PC-9 (cell line): ENCODE data around the gene SERTAD2. TPM values are rescaled to one million over a fixed set of nuclear protein-coding genes. Genes with fewer than 3 reads are reported as not detected.
A peak's percentile ranks its signal among the peaks of the same experiment; 100 is the strongest.

Experiments used
- BruUV-seq: library from RNA; stranded (reverse); fragments of 400-500 nt; replicated peaks from 2 replicates; lab custom pipeline; 2021; lab: Mats Ljungman, UMichigan
- CTCF ChIA-PET: fragments of 300-600 bp; sonication (Branson Sonifier 250); formaldehyde crosslinking; loops from one replicate; lab custom pipeline; 2022; ENCODE audit warnings: antibody characterized with exemption; lab: Charles Lee
- POLR2A ChIA-PET: fragments of 300-600 bp; sonication (Branson Sonifier 250); formaldehyde crosslinking; loops from one replicate; lab custom pipeline; 2022; ENCODE audit warnings: antibody characterized with exemption; ENCODE audit not compliant: unreplicated experiment; lab: Charles Lee
- DNase-seq, 2 experiments: peaks; one replicate each; pipeline versions ENCODE4 v3.0.0 to v3.0.0-alpha.2; 2015 to 2022; ENCODE audit warnings: mixed read lengths in 1 of 2
- H2AFZ ChIP-seq: fragments of 200-600 bp; sonication (generic); 2 replicates; pipeline ENCODE4 v1.8.1; 2017; ENCODE audit warnings: antibody characterized with exemption
- H3F3A ChIP-seq: fragments of 200-600 bp; sonication (generic); 2 replicates; pipeline ENCODE4 v1.8.1; 2017; ENCODE audit warnings: antibody characterized with exemption, mild to moderate bottlenecking, low read depth; ENCODE audit not compliant: insufficient read depth
- H3K27ac ChIP-seq: fragments of 200-600 bp; sonication (generic); 2 replicates; pipeline ENCODE4 v1.6.1; 2016; ENCODE audit warnings: mixed run types
- H3K27me3 ChIP-seq: fragments of 200-600 bp; sonication (generic); 2 replicates; pipeline ENCODE4 v1.6.1; 2016; ENCODE audit warnings: low read depth, mixed run types; ENCODE audit not compliant: insufficient read depth
- H3K36me3 ChIP-seq: fragments of 200-600 bp; sonication (generic); 2 replicates; pipeline ENCODE4 v1.6.1; 2016; ENCODE audit warnings: low read depth, mixed run types
- H3K4me1 ChIP-seq: fragments of 200-600 bp; sonication (generic); replicated peaks from 2 replicates; pipeline ENCODE4 v1.6.1; 2016; ENCODE audit warnings: mixed run types; ENCODE audit not compliant: insufficient read depth
- H3K4me2 ChIP-seq: fragments of 200-600 bp; sonication (generic); 2 replicates; pipeline ENCODE4 v1.6.1; 2017; ENCODE audit warnings: mixed run types
- H3K4me3 ChIP-seq: fragments of 200-600 bp; sonication (generic); 2 replicates; pipeline ENCODE4 v1.6.1; 2016; ENCODE audit warnings: mixed run types
- H3K79me2 ChIP-seq: fragments of 200-600 bp; sonication (generic); 2 replicates; pipeline ENCODE4 v1.6.1; 2017; ENCODE audit warnings: low read depth, mixed run types
- H3K9me2 ChIP-seq: fragments of 200-600 bp; sonication (generic); 2 replicates; pipeline ENCODE4 v1.8.1; 2017; ENCODE audit warnings: mild to moderate bottlenecking; ENCODE audit not compliant: insufficient read depth
- H3K9me3 ChIP-seq: fragments of 200-600 bp; sonication (generic); 2 replicates; pipeline ENCODE4 v1.8.1; 2016; ENCODE audit warnings: low read depth; ENCODE audit not compliant: insufficient read depth
- H4K20me1 ChIP-seq: fragments of 200-600 bp; sonication (generic); 2 replicates; pipeline ENCODE4 v1.8.1; 2017; ENCODE audit not compliant: insufficient read depth
- EZH2 ChIP-seq: fragments of 200-600 bp; sonication (generic); IDR thresholded peaks from 2 replicates; pipeline ENCODE4 v1.8.0; 2017; ENCODE audit warnings: antibody characterized with exemption, low read depth
- intact Hi-C: fragments of 100-400 bp; cut with micrococcal nuclease; formaldehyde crosslinking; loops from one replicate; pipeline ENCODE4 v1.10.0; 2022; ENCODE audit not compliant: unreplicated experiment
- total RNA-seq: library from RNA; stranded (reverse); gene quantifications from 2 replicates; pipeline ENCODE4 v1.2.3, GENCODE V29; 2021
- TF ChIP-seq, protein P1 (sequence below): fragments of 200-600 bp; sonication (generic); conservative IDR thresholded peaks from 2 replicates; pipeline ENCODE4 v1.6.1; 2017; ENCODE audit warnings: mixed run types, antibody characterized with exemption, mild to moderate bottlenecking, moderate library complexity

The SERTAD2 gene
- total RNA-seq, 1 experiment from 2014 or later: 31.4 TPM

GRCh38 chr2:64634345-64635267, 19.1 kb downstream of the SERTAD2 start:
- peaks cover 14% of the 10 kb centered on the region for H3F3A ChIP-seq
- ChIA-PET POLR2A (no interaction called here), CTCF (no interaction called here)
- H3K4me1 ChIP-seq: peaks cover 12% of the 10 kb centered on the region; the same call in 1 of the 2 replicates
- intact Hi-C loops: no loop called here
- H3K79me2 ChIP-seq: peaks cover 62% of the 10 kb centered on the region
- no peak overlapping the region for H2AFZ ChIP-seq
- H3K27me3 ChIP-seq: no peaks in the 10 kb centered on the region
- BruUV-seq: no TSS peak
- H3K4me3 ChIP-seq: no peak overlapping the region
- no peak overlapping the region for H3K4me2 ChIP-seq
- H3K27ac ChIP-seq: no peak overlapping the region
- H3K36me3 ChIP-seq: peaks cover 21% of the 10 kb centered on the region; the same call in 1 of the 2 replicates
- no peak for DNase-seq
- no peaks in the 10 kb centered on the region for H3K9me2 ChIP-seq
- TF ChIP-seq, protein P1, sequence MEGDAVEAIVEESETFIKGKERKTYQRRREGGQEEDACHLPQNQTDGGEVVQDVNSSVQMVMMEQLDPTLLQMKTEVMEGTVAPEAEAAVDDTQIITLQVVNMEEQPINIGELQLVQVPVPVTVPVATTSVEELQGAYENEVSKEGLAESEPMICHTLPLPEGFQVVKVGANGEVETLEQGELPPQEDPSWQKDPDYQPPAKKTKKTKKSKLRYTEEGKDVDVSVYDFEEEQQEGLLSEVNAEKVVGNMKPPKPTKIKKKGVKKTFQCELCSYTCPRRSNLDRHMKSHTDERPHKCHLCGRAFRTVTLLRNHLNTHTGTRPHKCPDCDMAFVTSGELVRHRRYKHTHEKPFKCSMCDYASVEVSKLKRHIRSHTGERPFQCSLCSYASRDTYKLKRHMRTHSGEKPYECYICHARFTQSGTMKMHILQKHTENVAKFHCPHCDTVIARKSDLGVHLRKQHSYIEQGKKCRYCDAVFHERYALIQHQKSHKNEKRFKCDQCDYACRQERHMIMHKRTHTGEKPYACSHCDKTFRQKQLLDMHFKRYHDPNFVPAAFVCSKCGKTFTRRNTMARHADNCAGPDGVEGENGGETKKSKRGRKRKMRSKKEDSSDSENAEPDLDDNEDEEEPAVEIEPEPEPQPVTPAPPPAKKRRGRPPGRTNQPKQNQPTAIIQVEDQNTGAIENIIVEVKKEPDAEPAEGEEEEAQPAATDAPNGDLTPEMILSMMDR: no peak
- TF ChIP-seq EZH2: no peak
- peaks cover 18% of the 10 kb centered on the region; the same call in 1 of the 2 replicates for H4K20me1 ChIP-seq
- no peaks in the 10 kb centered on the region for H3K9me3 ChIP-seq

DNA sequence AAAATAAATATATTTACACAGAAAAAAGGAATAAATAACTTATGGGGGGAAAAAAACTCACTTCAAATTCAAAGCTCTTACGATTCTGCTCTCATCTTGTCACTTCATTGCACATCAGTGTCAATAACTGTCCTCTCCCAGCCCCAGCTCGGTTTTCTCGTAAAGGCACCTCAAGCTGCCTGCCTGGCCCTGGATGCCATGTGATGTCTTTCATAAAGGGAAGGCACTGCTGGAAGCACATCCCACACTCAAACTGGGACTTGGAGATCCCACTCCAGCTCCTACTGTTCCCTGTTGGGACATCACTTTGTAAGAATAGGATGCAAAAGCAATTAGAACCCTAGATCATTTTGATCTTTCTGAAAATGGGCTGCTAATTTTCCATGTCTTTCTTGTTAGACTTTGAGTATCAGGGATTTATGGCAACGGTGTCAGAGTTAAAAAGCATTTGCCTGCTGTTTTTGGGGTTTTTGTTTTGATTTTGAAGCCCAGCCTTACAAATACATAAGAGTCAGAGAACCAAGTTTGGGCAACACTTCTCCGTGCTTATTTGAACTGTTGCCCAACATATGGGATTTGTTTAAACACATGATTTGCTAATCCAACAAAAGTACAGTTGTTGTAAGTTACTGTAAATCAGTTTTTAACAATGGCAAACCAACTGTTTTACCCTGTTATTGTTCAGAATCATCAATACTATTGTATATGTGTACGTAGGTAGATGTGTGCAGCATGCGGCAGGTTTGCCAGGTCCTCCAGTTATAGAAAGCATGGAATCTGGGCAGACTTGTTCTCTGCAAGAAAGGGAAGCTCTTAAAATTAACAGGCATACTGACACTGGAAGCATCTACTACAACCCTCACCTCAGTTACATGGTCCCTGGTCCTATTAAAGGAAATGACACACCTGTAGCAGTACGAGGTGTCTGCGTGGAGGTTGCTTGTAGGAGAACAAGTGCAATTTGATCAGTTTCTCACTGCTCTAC, 20.6 kb downstream of the SERTAD2 start:
- H4K20me1 ChIP-seq: peaks cover 11% of the 10 kb centered on the region; the same call in 1 of the 2 replicates
- CTCF ChIA-PET: interaction anchor here (0.5 to 0.7 kb wide), 2 partner anchors 231 to 303 kb away, joined by 3 read pairs; no protein-coding TSS in a partner anchor
- H3K36me3 ChIP-seq: peaks cover 21% of the 10 kb centered on the region; the same call in 1 of the 2 replicates
- no peaks in the 10 kb centered on the region for H3K9me2 ChIP-seq
- POLR2A ChIA-PET: interaction anchor here (0.6 kb wide), 1 partner anchor 466 kb away, joined by 3 read pairs; no protein-coding TSS in a partner anchor
- H2AFZ ChIP-seq: no peak overlapping the region
- H3K4me1 ChIP-seq: no peaks in the 10 kb centered on the region
- H3K27me3 ChIP-seq: no peaks in the 10 kb centered on the region
- TSS peak; percentile 1 for BruUV-seq
- H3K4me2 ChIP-seq: no peak overlapping the region
- no peak overlapping the region for H3K27ac ChIP-seq
- peaks cover 14% of the 10 kb centered on the region for H3F3A ChIP-seq
- H3K9me3 ChIP-seq: no peaks in the 10 kb centered on the region
- DNase-seq: no peak
- H3K79me2 ChIP-seq: peaks cover 47% of the 10 kb centered on the region
- intact Hi-C loops: no loop called here
- TF ChIP-seq, protein P1: no peak
- no peak for TF ChIP-seq EZH2
- H3K4me3 ChIP-seq: no peak overlapping the region

DNA sequence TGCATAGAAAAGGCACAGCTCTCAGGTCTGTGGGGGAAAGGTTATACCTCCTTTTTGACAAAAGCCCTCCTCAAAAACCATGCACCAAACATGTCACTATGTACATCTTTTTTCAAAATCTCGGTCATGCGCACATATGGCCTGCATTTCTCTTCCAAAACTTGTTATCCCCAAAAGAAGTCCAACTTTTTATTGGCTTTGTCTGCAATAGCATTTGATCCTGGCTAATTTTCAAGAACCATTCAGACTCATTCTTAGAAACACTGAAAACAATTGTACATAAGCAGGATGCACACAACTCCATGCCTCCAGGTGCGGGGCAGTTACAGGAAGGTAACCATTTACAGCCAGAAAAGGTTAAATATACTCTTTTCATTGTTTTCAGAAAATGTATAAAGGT, 21.9 kb downstream of the SERTAD2 start:
- Histone ChIP-seq H3K79me2 (peaks cover 34% of the 10 kb centered on the region), H3K27me3 (no peaks in the 10 kb centered on the region), H3K4me1 (no peaks in the 10 kb centered on the region), H3K9me3 (no peaks in the 10 kb centered on the region), H4K20me1 (peaks cover 8% of the 10 kb centered on the region; the same call in 1 of the 2 replicates), H3K36me3 (peaks cover 21% of the 10 kb centered on the region; the same call in 1 of the 2 replicates), H3F3A (peaks cover 14% of the 10 kb centered on the region), H3K4me2 (no peak overlapping the region), H2AFZ (no peak overlapping the region), H3K9me2 (no peaks in the 10 kb centered on the region), H3K27ac (no peak overlapping the region), H3K4me3 (no peak overlapping the region)
- TF ChIP-seq EZH2: no peak
- TF ChIP-seq, protein P1: no peak
- ChIA-PET CTCF (no interaction called here), POLR2A (no interaction called here)
- intact Hi-C loops: no loop called here
- BruUV-seq: no TSS peak
- DNase-seq: no peak
